HG03442 (cell line): ENCODE results near the gene ST7.

ENCODE experiments used
- ATAC-seq: cut with Tn5 transposase; IDR thresholded peaks from one replicate; pipeline ENCODE4 v1.9.1; 2021; ENCODE audit warnings: mild to moderate bottlenecking, moderate library complexity; ENCODE audit not compliant: unreplicated experiment

ST7 gene

DNA sequence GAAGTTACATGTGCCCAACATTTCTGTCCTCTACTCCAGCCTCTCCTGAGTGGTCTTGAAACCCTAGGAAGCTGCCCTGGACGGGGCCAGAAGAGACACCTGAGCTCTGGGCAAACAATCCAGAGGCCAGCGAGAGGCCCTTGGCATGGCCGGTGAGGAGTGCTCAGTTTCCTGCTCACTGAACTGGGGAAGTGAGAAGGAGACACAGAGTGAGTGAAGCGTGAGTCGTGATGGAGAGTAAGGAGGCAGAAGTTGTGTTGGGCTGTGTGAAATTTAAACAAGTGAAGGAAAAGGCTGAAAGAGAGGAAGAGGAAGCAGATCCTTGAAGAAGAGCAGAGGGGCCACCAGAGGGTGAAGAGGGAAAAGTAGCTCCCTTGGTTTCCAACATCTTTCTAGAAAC lies 296.4 kb downstream of the ST7 start:
- no peak for ATAC-seq

DNA sequence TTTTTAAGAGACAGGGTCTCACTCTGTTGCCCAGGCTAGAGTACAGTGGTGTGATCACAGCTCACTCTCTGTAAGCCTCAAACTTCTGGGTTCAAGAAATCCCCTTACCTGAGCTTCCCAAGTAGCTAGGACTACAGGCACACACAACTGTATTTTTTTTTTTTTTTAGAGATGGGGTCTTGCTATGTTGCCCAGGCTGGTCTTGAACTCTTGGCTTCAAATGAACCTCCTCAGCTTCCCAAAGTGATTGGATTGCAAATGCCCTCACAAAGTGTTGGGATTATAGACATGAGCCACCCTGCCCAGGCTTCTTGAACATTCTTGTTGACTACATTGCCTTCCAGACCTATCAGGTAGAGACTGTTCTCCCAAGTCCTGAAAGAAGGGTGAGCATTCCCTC lies 296.9 kb downstream of the ST7 start:
- ATAC-seq = no peak

GRCh38 chr7:117250801-117251200 lies 297.5 kb downstream of the ST7 start:
- no peak for ATAC-seq

DNA sequence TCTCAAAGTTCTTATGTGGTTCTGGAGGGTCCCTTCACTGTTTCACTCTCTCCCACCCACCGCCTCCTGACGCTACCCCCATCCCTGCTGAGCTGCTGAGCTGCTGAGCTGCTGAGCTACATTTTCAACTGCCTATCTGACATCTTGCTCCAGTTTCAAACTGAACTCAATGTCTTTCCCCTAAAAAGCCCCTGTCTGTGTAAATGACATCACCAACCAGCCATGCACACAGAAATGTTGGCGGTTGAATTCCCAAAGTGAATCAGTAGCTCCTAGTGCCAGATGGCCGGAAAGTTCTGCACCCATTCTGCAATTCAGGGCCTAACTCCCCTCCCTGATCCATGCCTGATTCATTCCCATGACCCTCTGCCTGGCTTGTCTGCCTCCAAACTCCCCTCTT lies 298.4 kb downstream of the ST7 start:
- peak; percentile 54 for ATAC-seq

DNA sequence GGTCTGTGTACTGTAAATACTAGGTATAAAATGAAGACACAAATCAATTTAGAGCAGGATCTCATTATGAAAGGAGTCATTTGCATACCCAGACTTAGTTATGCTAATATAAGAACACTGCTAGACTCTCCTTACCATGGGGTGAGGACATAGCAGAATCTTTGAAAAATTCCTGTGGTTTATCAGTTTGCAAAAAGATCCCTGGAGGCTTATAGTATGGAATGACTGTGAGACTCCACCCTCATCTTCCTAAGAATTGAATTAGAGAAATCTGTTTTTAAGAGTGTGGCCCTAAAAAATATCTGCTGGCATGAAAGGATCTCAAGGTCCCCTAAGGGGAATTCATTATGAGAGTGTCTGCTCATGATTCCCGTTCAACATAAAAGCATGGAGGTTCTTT lies 306.3 kb downstream of the ST7 start:
- peak; percentile 20 for ATAC-seq

DNA sequence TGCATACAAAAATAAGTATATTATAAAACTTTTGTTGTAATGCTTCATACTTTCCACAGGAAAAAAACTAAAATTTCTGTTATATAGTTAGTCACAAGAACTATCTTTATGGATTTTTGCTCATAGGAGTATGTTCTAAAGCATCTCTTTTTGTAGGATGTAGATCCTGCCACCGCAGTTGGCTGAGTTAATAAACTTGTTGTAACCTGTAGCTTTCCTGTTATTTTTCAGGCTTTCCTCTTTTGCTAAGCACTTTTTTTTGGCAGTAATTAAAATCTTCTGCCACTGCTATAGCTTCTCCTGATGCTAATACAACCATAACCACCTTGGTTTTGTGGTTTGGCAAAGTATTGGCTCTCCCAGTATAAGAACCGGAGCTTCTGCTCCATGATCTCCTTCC lies 309.2 kb downstream of the ST7 start:
- ATAC-seq = no peak

GRCh38 chr7:117264716-117265115 lies 311.4 kb downstream of the ST7 start:
- no peak for ATAC-seq

- ATAC-seq = no peak
Measured at GRCh38 chr7:117269417-117269816, 316.1 kb downstream of the ST7 start.

DNA sequence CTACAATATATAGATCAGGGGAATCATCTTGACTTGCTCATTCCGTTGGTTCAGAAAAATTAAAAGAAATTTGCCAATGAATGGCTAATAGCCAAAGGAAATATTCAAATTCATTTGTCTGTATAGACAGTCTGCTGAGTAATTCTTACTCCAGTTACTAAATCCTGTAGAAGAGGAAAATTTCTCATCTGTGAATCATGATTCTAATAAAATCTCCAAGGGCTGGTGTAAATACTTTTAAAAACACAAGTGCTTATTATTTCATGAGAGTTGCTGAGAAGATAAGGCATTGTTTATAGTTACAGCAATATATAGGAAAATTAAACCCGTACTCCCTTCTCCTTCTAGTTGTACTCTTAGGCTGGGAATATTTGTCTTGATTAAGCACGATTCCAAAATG lies 316.6 kb downstream of the ST7 start:
- ATAC-seq = no peak

DNA sequence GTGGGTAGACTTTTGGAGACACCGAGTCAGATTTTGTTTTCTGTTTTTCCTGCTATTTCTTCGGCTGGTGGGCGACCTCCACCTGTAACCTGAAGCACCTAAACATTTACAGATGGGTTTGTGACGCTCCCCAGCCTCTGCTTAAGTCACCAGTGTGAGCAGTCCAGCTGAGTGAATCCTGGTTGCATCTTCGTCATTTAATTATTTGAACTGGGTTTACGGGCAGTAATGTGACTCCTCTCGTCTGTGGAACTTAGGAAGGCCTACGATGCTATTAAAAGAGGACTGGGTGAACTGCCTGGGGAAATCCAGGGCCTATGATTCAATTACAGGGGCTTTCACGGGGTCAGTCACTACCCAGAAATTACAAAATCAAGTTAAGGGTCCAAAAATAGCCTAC lies 317.1 kb downstream of the ST7 start:
- ATAC-seq = no peak

DNA sequence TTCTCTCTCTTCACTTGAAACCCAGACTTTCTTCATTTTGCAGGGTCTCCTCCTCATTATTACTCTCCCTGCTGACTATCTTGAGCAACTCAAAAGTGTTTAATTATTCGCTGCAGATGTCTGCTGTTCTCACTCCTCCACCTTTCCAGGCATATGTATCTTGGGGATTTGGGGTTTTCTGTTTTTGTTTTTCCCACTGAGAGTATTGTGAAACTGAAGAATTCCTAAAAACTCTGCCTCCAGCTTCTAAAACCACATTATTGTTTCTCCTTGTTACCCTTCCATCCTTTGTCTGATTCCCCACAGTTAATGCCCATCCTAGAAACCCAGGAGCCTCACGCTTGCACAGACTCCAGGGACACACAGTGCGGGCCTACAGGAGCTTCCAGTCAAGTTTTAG lies 318.3 kb downstream of the ST7 start:
- no peak for ATAC-seq

GRCh38 chr7:117272017-117272759 lies 318.9 kb downstream of the ST7 start:
- no peak for ATAC-seq

DNA sequence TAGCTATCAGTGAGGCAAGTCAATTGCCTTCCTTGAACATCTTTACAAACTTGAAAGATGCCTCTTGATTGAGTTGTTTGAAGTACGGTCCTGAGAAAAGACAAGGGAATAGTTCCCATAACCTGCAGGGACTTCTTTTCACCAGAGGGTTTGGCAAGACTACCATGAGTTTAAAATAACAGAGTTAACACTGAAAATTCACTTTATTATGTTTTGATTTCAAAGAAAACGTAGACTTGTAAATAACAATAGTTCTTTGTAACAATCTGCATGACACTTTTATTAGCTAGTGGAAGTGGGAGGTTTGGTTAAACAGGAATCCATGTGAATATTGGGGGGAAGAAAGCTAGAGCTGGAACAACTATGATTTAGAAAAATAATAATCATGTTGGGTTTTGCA lies 320.0 kb downstream of the ST7 start:
- ATAC-seq = no peak

GRCh38 chr7:117273814-117274225 lies 320.5 kb downstream of the ST7 start:
- ATAC-seq = no peak

DNA sequence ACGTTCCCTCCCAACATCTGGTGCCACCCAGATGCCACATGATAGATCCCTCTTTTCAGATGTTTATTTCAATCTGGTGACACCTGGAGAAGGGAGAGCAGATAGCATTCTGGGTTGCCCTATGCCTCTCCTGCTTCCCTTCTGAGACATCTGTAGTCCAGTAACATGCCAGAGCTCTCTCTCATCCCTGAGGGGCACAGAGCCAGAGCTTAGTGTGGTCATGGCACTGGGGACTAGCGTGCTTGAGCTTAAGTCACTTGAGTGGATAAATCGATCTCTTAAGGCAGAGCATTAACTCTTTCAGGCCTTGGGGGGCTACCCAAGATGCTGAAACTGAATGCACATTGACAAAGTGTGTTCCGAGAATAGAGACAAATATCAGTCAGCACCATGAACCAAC lies 321.6 kb downstream of the ST7 start:
- ATAC-seq = no peak

DNA sequence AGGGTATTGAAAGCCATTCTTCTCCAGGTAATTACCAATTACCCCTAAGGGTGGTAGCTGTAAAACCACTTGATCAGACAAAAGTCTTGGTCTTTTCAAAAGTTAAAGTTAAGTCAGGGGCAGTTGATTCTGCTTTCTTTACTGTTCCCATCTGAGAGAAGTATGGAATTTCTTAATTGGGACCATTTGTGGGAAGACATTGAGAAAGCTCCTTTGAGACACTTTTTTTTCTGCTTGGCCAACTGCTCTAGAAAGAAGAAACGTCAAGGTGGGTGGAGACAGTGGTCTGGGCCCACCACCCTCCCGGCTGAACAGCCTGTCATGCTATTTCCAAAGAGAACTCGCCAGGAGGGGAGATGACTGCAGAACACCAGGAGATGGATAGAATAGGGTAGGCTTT lies 324.3 kb downstream of the ST7 start:
- no peak for ATAC-seq

DNA sequence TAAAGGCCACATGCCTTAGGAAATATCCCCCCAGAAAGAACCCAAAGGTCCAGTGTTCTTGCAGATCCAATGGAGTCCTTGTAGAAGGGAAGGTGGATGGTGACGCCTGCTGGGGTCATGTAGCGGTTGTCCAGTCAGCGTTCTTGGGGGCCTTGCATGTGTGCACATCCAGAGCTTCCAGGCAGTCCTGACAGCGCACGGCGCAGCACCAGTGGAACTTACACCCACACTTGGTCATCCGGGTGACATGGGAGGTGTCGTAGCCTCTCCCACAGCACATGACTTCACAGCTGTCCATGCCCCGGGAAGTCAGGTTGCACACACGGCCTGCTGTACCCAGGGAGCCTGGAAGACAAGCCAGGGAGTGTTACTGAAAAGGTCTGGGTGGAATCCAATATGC lies 324.7 kb downstream of the ST7 start:
- no peak for ATAC-seq

DNA sequence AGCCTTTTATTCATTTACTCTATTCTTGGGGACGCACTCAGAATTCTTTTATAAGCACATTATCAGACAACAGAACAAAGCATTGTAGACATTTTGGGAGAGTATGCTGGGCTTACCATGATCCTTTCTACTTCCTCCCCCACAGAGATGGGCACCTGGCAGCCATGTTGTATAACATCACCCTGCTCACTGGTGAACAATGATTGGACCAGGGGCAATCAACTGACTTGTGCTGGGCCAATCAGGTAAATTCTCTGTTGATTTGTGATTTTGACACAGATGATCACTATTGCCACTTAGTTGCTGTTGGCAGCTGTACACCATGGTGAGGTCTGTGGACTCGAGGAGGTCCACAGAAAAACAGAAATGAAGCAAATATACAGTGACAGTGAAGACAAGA lies 325.9 kb downstream of the ST7 start:
- no peak for ATAC-seq
